Brain microvascular endothelial cell (primary cell): ENCODE measurements around the gene RASGRF1.

Experiments
- DNase-seq: peaks from one replicate; pipeline ENCODE4 v3.0.0-alpha.2; 2020
- H3K27ac ChIP-seq: fragments of 250-450 bp; sonication (Bioruptor Pico); 2 replicates; pipeline ENCODE4 v1.5.1; 2020; ENCODE audit warnings: mild to moderate bottlenecking, moderate library complexity
- H3K27me3 ChIP-seq: fragments of 250-450 bp; sonication (Bioruptor Pico); replicated peaks from 2 replicates; pipeline ENCODE4 v1.5.1; 2020; ENCODE audit warnings: mild to moderate bottlenecking
- H3K36me3 ChIP-seq: fragments of 250-450 bp; sonication (Bioruptor Pico); replicated peaks from 2 replicates; pipeline ENCODE4 v1.5.1; 2020; ENCODE audit warnings: mild to moderate bottlenecking
- H3K4me3 ChIP-seq: 2 replicates; pipeline ENCODE4 v1.5.1; 2011; ENCODE audit warnings: low read depth, mild to moderate bottlenecking, control low read depth, low read length, moderate library complexity
- CTCF ChIP-seq: IDR thresholded peaks from 2 replicates; pipeline ENCODE4 v1.5.1; 2011; ENCODE audit warnings: low read depth, mild to moderate bottlenecking, moderate library complexity, low read length, control low read depth, inconsistent platforms; ENCODE audit errors: missing control alignments
- in situ Hi-C: cut with HindIII; loops from 2 replicates; pipeline ENCODE4 v1.10.0; 2017; ENCODE audit warnings: low sequenced_read_pairs, low pct_ligation_motif_present

The RASGRF1 gene

GRCh38 chr15:79054350-79054749 is 36.2 kb downstream of the RASGRF1 start:
- H3K27ac ChIP-seq, result no peak overlapping the region
- in situ Hi-C loops, result no loop called here
- no peak overlapping the region for H3K4me3 ChIP-seq
- DNase-seq, result no peak
- no peaks in the 10 kb centered on the region for H3K27me3 ChIP-seq
- H3K36me3 ChIP-seq, result no peaks in the 10 kb centered on the region
- TF ChIP-seq CTCF, result no peak

- no peaks in the 10 kb centered on the region for H3K36me3 ChIP-seq
- in situ Hi-C loops, result no loop called here
- DNase-seq, result no peak
- no peak overlapping the region for H3K4me3 ChIP-seq
- TF ChIP-seq CTCF, result no peak
- H3K27me3 ChIP-seq, result no peaks in the 10 kb centered on the region
- H3K27ac ChIP-seq, result no peak overlapping the region
These were observed 36.7 kb downstream of the RASGRF1 start for GRCh38 chr15:79053894-79054293.

GRCh38 chr15:79051941-79052731 is 38.4 kb downstream of the RASGRF1 start:
- Histone ChIP-seq H3K4me3 (no peak overlapping the region), H3K27ac (no peak overlapping the region), H3K36me3 (no peaks in the 10 kb centered on the region), H3K27me3 (no peaks in the 10 kb centered on the region)
- in situ Hi-C loops, result no loop called here
- TF ChIP-seq CTCF, result no peak
- DNase-seq, result no peak

- no peak for TF ChIP-seq CTCF
- no peak overlapping the region for H3K27ac ChIP-seq
- in situ Hi-C loops, result no loop called here
- H3K27me3 ChIP-seq, result no peaks in the 10 kb centered on the region
- no peak overlapping the region for H3K4me3 ChIP-seq
- H3K36me3 ChIP-seq, result no peaks in the 10 kb centered on the region
- no peak for DNase-seq
These were observed 39.6 kb downstream of the RASGRF1 start for GRCh38 chr15:79051029-79051428.

GRCh38 chr15:79050341-79050740 is 40.2 kb downstream of the RASGRF1 start:
- in situ Hi-C loops, result no loop called here
- no peak for TF ChIP-seq CTCF
- Histone ChIP-seq H3K27me3 (no peaks in the 10 kb centered on the region), H3K4me3 (no peak overlapping the region), H3K27ac (no peak overlapping the region), H3K36me3 (no peaks in the 10 kb centered on the region)
- no peak for DNase-seq

- no peaks in the 10 kb centered on the region for H3K36me3 ChIP-seq
- TF ChIP-seq CTCF, result no peak
- H3K27ac ChIP-seq, result no peak overlapping the region
- in situ Hi-C loops, result no loop called here
- no peak overlapping the region for H3K4me3 ChIP-seq
- DNase-seq, result no peak
- H3K27me3 ChIP-seq, result no peaks in the 10 kb centered on the region
These were observed 41.2 kb downstream of the RASGRF1 start for GRCh38 chr15:79049416-79049815.
